Measurements from ENCODE around the gene MUC2. TPM values are rescaled to one million over a fixed set of nuclear protein-coding genes. Genes with fewer than 3 reads are reported as not detected.
A peak's percentile ranks its signal among the peaks of the same experiment; 100 is the strongest.

Gene MUC2
- total and polyA plus RNA-seq, 7 experiments from 2014 or later: not detected

DNA sequence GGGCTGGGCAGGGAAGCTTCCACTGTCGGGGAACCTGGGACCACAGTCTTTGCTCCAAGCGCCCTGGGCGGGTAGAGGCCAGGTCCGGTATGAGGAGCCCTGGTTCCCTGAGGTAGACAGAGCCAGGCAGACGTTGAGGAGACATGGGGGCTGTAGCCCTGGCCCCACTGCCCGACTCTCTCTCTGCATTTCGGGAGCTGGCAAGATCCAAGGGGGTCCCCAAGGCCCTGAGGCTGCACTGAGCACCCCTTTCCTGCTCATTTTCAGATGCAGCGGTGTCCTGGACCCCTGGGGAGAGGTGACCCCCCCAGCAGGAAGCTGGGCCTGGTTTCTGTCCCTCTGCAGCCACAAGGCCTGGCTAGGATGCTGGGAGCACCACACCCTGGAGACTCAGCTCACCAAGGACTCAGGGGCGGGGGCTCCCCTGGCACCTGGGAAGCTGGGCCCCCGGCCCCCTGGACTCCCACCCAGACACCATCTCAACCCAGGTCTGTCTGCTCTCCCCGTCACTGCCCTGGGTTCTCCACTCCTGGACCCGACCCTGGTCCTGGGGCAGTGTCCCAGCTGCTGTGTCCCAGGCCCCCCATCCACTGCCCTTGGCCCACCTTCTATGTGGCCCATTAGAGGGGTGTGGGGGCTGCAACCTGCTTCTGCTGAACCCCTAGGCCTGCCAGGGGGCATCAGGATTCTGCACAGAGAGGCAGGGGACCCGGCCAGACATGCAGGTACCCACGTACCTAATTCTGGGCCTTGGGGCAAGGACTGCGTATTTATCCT is 23.1 kb upstream of the MUC2 start:
- H3K4me3 ChIP-seq (ENCODE audit: low read length): no peak overlapping the region
- DNase-seq: no peak
- POLR2A ChIA-PET: interaction anchor here (1.5 kb wide), 1 partner anchor 206 kb away, joined by 3 read pairs; no protein-coding TSS in a partner anchor

GRCh38 chr11:1052133-1053011 is 22.3 kb upstream of the MUC2 start:
- H3K4me3 Mint-ChIP-seq: no peak overlapping the region
- no peak overlapping the region for H3K4me3 ChIP-seq (ENCODE audit: low read length)
- H3K4me1 ChIP-seq (ENCODE audit: control insufficient read depth in 2 of 2, insufficient read depth in 2 of 2, low read length in 2 of 2): no peaks in the 10 kb centered on the region
- DNase-seq (no peak), ATAC-seq (no peak)
- H3K9me3 Mint-ChIP-seq: no peaks in the 10 kb centered on the region
- peaks cover 0 to 5% of the 10 kb centered on the region in 2 donors for H3K27me3 ChIP-seq (ENCODE audit: control insufficient read depth in 2 of 2, insufficient read depth in 2 of 2, low read length in 2 of 2)
- CTCF ChIA-PET: interaction anchor here (0.6 to 3.4 kb wide), 3 partner anchors 113 to 279 kb away, joined by 3 to 19 read pairs (median 4); no protein-coding TSS in a partner anchor
- H3K9me3 ChIP-seq (ENCODE audit: control insufficient read depth in 2 of 3, low read length in 3 of 3): no peaks in the 10 kb centered on the region
- POLR2A ChIA-PET: interaction anchor here (1.5 kb wide), 1 partner anchor 207 kb away, joined by 3 read pairs; no protein-coding TSS in a partner anchor
- intact Hi-C loops (cut with micrococcal nuclease): loop anchor here in 1 of 2 donors (5.0 kb wide), 1 partner anchor 325 kb away; no protein-coding TSS in a partner anchor
- H3K4me1 Mint-ChIP-seq: peaks cover 0 to 5% (median 0%) of the 10 kb centered on the region in 7 donors
- peaks cover 0 to 3% (median 0%) of the 10 kb centered on the region in 5 donors for H3K36me3 Mint-ChIP-seq
- H3K27ac Mint-ChIP-seq: no peak overlapping the region
- H3K27ac ChIP-seq (ENCODE audit: low read depth, low read length): no peak overlapping the region
- H3K27me3 Mint-ChIP-seq: peaks cover 0 to 11% (median 3%) of the 10 kb centered on the region in 5 donors
- H3K36me3 ChIP-seq (ENCODE audit: control insufficient read depth in 2 of 3, insufficient read depth in 3 of 3, low read length in 3 of 3): no peaks in the 10 kb centered on the region

More for the DNA sequence above, 23.1 kb upstream of the MUC2 start:
- H3K4me1 ChIP-seq (ENCODE audit: control insufficient read depth in 2 of 2, insufficient read depth in 2 of 2, low read length in 2 of 2): no peaks in the 10 kb centered on the region
- Mint-ChIP-seq H3K9me3 (no peaks in the 10 kb centered on the region), H3K36me3 (peaks cover 0 to 3% (median 0%) of the 10 kb centered on the region in 5 donors), H3K4me3 (no peak overlapping the region), H3K4me1 (peaks cover 0 to 5% (median 0%) of the 10 kb centered on the region in 7 donors), H3K27ac (no peak overlapping the region), H3K27me3 (peaks cover 0 to 11% (median 4%) of the 10 kb centered on the region in 5 donors)
- no peak for ATAC-seq
- intact Hi-C loops (cut with micrococcal nuclease): loop anchor here (1.0 to 5.0 kb wide), 6 partner anchors 126 to 324 kb away; partner anchors contain the start of genes AP2A2 (in 2 of the 2), CHID1 (in 1 of the 2) and RPLP2 (in 1 of the 2)
- peaks cover 0 to 5% of the 10 kb centered on the region in 2 donors for H3K27me3 ChIP-seq (ENCODE audit: control insufficient read depth in 2 of 2, insufficient read depth in 2 of 2, low read length in 2 of 2)
- no peaks in the 10 kb centered on the region for H3K9me3 ChIP-seq (ENCODE audit: control insufficient read depth in 2 of 3, low read length in 3 of 3)
- CTCF ChIA-PET: interaction anchor here (0.6 to 3.4 kb wide), 4 partner anchors 112 to 278 kb away, joined by 3 to 19 read pairs (median 4); no protein-coding TSS in a partner anchor
- no peak overlapping the region for H3K27ac ChIP-seq (ENCODE audit: low read depth, low read length)
- H3K36me3 ChIP-seq (ENCODE audit: control insufficient read depth in 2 of 3, insufficient read depth in 3 of 3, low read length in 3 of 3): no peaks in the 10 kb centered on the region

- H3K4me1 ChIP-seq (ENCODE audit: control insufficient read depth in 2 of 2, insufficient read depth in 2 of 2, low read length in 2 of 2): no peaks in the 10 kb centered on the region
- H3K9me3 Mint-ChIP-seq: no peaks in the 10 kb centered on the region
- H3K27ac ChIP-seq (ENCODE audit: low read depth, low read length): no peak overlapping the region
- peaks cover 0 to 5% (median 0%) of the 10 kb centered on the region in 7 donors for H3K4me1 Mint-ChIP-seq
- H3K4me3 ChIP-seq (ENCODE audit: low read length): no peak overlapping the region
- no peaks in the 10 kb centered on the region for H3K36me3 ChIP-seq (ENCODE audit: control insufficient read depth in 2 of 3, insufficient read depth in 3 of 3, low read length in 3 of 3)
- H3K27ac Mint-ChIP-seq: no peak overlapping the region
- peaks cover 0 to 5% of the 10 kb centered on the region in 2 donors for H3K27me3 ChIP-seq (ENCODE audit: control insufficient read depth in 2 of 2, insufficient read depth in 2 of 2, low read length in 2 of 2)
- ATAC-seq (no peak), DNase-seq (no peak)
- ChIA-PET POLR2A (no interaction called here), CTCF (interaction anchor here (0.8 kb wide), 1 partner anchor 132 kb away, joined by 3 read pairs; no protein-coding TSS in a partner anchor)
- no peak overlapping the region for H3K4me3 Mint-ChIP-seq
- intact Hi-C loops (cut with micrococcal nuclease): loop anchor here in 1 of 2 donors (5.0 kb wide), 1 partner anchor 326 kb away; no protein-coding TSS in a partner anchor
- H3K9me3 ChIP-seq (ENCODE audit: control insufficient read depth in 2 of 3, low read length in 3 of 3): no peaks in the 10 kb centered on the region
- peaks cover 3 to 10% (median 4%) of the 10 kb centered on the region in 5 donors for H3K27me3 Mint-ChIP-seq
- peaks cover 0 to 3% (median 0%) of the 10 kb centered on the region in 5 donors for H3K36me3 Mint-ChIP-seq
Observed at GRCh38 chr11:1053121-1053901, 21.4 kb upstream of the MUC2 start.

GRCh38 chr11:1054143-1055108 is 20.2 kb upstream of the MUC2 start:
- Histone ChIP-seq H3K4me1 (ENCODE audit: control insufficient read depth in 2 of 2, insufficient read depth in 2 of 2, low read length in 2 of 2) (no peaks in the 10 kb centered on the region), H3K27ac (ENCODE audit: low read depth, low read length) (no peak overlapping the region), H3K9me3 (ENCODE audit: control insufficient read depth in 2 of 3, low read length in 3 of 3) (no peaks in the 10 kb centered on the region), H3K36me3 (ENCODE audit: control insufficient read depth in 2 of 3, insufficient read depth in 3 of 3, low read length in 3 of 3) (no peaks in the 10 kb centered on the region), H3K4me3 (ENCODE audit: low read length) (no peak overlapping the region), H3K27me3 (ENCODE audit: control insufficient read depth in 2 of 2, insufficient read depth in 2 of 2, low read length in 2 of 2) (peaks cover 0 to 5% of the 10 kb centered on the region in 2 donors)
- ATAC-seq: no peak
- ChIA-PET CTCF (interaction anchor here (0.8 to 1.2 kb wide), 2 partner anchors 133 to 208 kb away, joined by 3 read pairs; no protein-coding TSS in a partner anchor), POLR2A (no interaction called here)
- peaks cover 0 to 11% (median 4%) of the 10 kb centered on the region in 5 donors for H3K27me3 Mint-ChIP-seq
- H3K4me3 Mint-ChIP-seq: no peak overlapping the region
- peaks cover 0 to 3% (median 0%) of the 10 kb centered on the region in 5 donors for H3K36me3 Mint-ChIP-seq
- peak in 1 of 9 donors; percentile 3 for DNase-seq
- no peak overlapping the region for H3K27ac Mint-ChIP-seq
- H3K4me1 Mint-ChIP-seq: peaks cover 0 to 5% (median 0%) of the 10 kb centered on the region in 7 donors
- intact Hi-C loops (cut with micrococcal nuclease): loop anchor here in 1 of 2 donors (5.0 kb wide), 1 partner anchor 327 kb away; no protein-coding TSS in a partner anchor
- H3K9me3 Mint-ChIP-seq: no peaks in the 10 kb centered on the region

- ChIA-PET POLR2A (no interaction called here), CTCF (interaction anchor here (1.2 kb wide), 1 partner anchor 209 kb away, joined by 3 read pairs; no protein-coding TSS in a partner anchor)
- DNase-seq (no peak), ATAC-seq (no peak)
- Mint-ChIP-seq H3K4me1 (peaks cover 0 to 5% (median 0%) of the 10 kb centered on the region in 7 donors), H3K27ac (no peak overlapping the region), H3K36me3 (peaks cover 0 to 3% (median 0%) of the 10 kb centered on the region in 5 donors), H3K4me3 (no peak overlapping the region), H3K9me3 (no peaks in the 10 kb centered on the region), H3K27me3 (peaks cover 0 to 12% (median 4%) of the 10 kb centered on the region in 5 donors)
- no peak overlapping the region for H3K27ac ChIP-seq (ENCODE audit: low read depth, low read length)
- no peaks in the 10 kb centered on the region for H3K9me3 ChIP-seq (ENCODE audit: control insufficient read depth in 2 of 3, low read length in 3 of 3)
- intact Hi-C loops (cut with micrococcal nuclease): no loop called here
- no peak overlapping the region for H3K4me3 ChIP-seq (ENCODE audit: low read length)
- H3K27me3 ChIP-seq (ENCODE audit: control insufficient read depth in 2 of 2, insufficient read depth in 2 of 2, low read length in 2 of 2): peaks cover 0 to 3% of the 10 kb centered on the region in 2 donors
- H3K36me3 ChIP-seq (ENCODE audit: control insufficient read depth in 2 of 3, insufficient read depth in 3 of 3, low read length in 3 of 3): no peaks in the 10 kb centered on the region
- no peaks in the 10 kb centered on the region for H3K4me1 ChIP-seq (ENCODE audit: control insufficient read depth in 2 of 2, insufficient read depth in 2 of 2, low read length in 2 of 2)
Observed at GRCh38 chr11:1055109-1055703, 19.5 kb upstream of the MUC2 start.
